ENCODE data around the gene ZC3H18.

ZC3H18 gene

GRCh38 chr16:88672776-88673175 is 102.6 kb downstream of the ZC3H18 start:
- DNase-seq (ENCODE audit: low read depth): no peak
- no peak overlapping the region for H3K4me3 ChIP-seq (ENCODE audit: low read length)
- TF ChIP-seq, protein P1, sequence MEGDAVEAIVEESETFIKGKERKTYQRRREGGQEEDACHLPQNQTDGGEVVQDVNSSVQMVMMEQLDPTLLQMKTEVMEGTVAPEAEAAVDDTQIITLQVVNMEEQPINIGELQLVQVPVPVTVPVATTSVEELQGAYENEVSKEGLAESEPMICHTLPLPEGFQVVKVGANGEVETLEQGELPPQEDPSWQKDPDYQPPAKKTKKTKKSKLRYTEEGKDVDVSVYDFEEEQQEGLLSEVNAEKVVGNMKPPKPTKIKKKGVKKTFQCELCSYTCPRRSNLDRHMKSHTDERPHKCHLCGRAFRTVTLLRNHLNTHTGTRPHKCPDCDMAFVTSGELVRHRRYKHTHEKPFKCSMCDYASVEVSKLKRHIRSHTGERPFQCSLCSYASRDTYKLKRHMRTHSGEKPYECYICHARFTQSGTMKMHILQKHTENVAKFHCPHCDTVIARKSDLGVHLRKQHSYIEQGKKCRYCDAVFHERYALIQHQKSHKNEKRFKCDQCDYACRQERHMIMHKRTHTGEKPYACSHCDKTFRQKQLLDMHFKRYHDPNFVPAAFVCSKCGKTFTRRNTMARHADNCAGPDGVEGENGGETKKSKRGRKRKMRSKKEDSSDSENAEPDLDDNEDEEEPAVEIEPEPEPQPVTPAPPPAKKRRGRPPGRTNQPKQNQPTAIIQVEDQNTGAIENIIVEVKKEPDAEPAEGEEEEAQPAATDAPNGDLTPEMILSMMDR (conservative IDR thresholded peaks at IDR 0.05; ENCODE audit: low read length): no peak

- TF ChIP-seq, protein P1 (conservative IDR thresholded peaks at IDR 0.05; ENCODE audit: low read length): no peak
- H3K4me3 ChIP-seq (ENCODE audit: low read length): no peak overlapping the region
- DNase-seq (ENCODE audit: low read depth): no peak
Observed at GRCh38 chr16:88673716-88674379, 103.6 kb downstream of the ZC3H18 start.

DNA sequence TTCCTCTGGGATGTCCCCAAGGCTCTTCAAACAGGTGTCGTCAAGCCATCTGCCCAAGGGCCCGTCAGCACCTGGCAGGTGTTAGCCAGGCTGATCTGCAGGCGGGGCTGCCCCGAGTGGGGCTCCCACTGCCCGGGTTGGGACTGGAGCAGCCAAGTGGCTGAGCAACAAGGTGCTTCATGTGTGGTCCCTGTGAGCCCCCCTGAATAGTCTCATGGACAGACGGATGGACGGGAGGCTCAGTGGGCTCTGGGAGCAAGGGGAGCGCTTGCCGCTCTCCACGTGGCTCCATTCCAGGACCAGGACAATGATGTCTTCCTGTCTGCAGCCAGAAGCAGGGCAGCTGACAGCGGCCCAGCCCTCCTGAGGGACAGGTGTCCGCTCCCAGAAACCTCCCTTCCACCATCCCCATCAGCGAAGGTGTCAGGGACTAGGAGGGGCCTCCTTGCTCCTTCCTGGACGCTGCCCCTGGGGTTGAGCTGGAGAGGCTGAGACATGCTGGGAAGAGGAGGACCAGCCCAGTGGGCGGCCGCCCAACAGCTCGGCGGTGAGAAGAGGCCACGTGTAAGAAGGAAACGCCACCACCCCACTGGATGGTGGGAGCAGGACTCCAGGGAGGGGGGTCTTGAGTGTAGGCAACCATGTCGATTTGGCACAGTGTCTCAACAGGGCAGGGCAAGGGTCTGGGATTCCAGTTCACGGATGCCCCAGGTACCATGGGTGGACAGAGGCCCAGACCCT is 106.5 kb downstream of the ZC3H18 start:
- TF ChIP-seq, protein P1 (conservative IDR thresholded peaks at IDR 0.05; ENCODE audit: low read length): no peak

DNA sequence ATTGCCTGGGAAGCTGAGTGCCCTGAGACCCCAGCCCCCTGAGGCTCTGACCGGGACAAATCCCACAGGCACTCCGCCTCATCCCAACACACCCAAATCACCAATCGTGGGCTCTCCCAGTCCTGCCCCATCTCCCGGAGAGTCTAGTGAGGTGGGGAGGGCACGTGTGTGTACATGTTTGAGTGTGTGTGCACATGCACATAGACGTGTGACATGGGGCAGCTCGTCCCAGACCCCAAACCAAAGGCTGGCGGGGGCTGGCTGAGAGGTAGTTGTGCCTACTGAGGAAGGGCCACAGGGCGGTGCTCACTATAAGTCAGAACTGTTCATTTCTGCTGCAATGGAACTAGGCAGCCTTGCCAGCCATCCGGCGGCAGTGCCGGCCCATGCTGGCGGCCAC is 107.5 kb downstream of the ZC3H18 start:
- no peak for DNase-seq (ENCODE audit: low read depth)
- TF ChIP-seq, protein P1 (conservative IDR thresholded peaks at IDR 0.05; ENCODE audit: low read length): no peak
- no peak overlapping the region for H3K4me3 ChIP-seq (ENCODE audit: low read length)

More for the DNA sequence above, 106.5 kb downstream of the ZC3H18 start:
- no peak overlapping the region for H3K4me3 ChIP-seq (ENCODE audit: low read length)
- DNase-seq (ENCODE audit: low read depth): no peak

- TF ChIP-seq, protein P1 (conservative IDR thresholded peaks at IDR 0.05; ENCODE audit: low read length): no peak
- no peak for DNase-seq (ENCODE audit: low read depth)
- no peak overlapping the region for H3K4me3 ChIP-seq (ENCODE audit: low read length)
Observed at GRCh38 chr16:88678224-88678979, 108.2 kb downstream of the ZC3H18 start.

DNA sequence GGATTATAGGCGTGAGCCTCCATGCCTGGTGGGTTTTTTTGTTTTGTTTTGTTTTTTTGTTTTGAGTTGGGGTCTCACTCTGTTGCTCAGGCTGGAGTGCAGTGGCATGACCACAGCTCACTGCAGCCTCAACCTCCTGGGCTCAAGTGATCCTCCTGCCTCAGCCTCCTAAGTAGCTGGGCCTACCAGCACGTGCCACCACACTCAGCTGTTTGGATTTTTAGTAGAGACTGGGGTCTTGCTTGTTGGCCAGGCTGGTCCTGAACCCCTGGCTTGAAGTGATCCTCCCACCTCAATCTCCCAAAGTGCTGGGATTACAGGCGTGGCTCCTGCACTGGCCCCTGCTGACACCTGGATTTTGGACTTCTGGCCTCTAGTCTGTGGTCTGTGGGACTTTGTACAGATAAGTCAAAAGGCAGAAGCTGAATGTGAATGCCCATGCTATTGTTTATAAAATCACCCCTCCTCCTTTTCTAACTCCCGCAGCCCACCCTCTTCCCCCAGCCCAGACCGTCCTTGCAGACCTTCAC is 110.4 kb downstream of the ZC3H18 start:
- no peak for DNase-seq (ENCODE audit: low read depth)
- TF ChIP-seq, protein P1 (conservative IDR thresholded peaks at IDR 0.05; ENCODE audit: low read length): no peak
- no peak overlapping the region for H3K4me3 ChIP-seq (ENCODE audit: low read length)
